ENCODE data around the gene CSGALNACT2.
"Not testable (repeated sequence)": the region's sequence is repeated elsewhere in the genome, so short reads cannot be mapped to it uniquely, and the experiment has no call there.

The CSGALNACT2 gene

DNA sequence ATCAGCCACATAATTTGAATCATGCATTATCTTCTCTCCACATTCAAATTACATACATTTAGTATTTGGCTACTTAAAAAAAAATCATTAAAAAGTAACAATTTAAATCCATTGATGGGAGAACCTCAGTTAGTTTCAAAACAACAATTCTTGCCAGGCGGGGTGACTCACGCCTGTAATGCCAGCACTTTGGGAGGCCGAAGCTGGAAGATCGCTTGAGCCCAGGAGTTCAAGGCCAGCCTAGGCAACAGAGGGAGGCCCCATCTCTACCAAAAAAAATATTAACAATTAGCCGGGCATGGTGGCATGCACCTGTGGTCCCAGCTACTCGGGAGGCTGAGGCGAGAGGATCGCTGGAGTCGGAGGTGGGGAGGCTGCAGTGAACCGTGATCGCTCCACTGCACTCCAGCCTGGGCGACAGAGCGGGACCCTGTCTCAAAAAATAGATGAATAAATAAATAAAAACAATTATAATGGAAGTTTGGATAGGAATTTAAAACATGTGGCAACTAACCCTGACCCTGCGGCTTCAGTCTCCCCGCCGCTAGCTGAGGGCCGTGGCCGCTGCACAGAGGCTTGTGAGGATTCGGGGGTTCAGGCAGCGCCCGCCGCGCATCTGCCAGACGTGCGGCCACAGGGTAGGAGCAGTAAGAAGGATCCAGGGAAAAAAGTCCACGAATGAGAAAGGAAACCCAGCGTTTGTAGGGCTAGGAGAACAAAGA lies 1.1 kb upstream of the CSGALNACT2 start:
- no peak for FAIRE-seq

DNA sequence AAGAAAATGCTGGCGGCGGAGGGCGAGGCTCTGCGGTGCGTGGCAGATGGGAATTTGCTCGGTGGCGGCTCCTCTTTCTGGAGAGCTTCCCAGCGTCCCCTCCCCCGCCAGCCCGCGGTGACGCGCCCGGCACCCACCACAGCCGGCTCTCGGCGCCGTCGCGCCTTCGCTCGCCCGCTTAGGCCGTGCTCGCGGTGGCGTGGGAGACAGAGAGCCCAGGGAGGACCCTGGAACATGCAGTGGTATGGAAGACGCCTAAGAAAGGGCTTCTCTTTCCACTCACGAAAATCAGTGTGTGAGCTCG lies 576 bp upstream of the CSGALNACT2 start:
- FAIRE-seq (no peak), DNase-seq (ENCODE audit: insufficient read length, low spot score) (no peak)

More for the DNA sequence above, 1.1 kb upstream of the CSGALNACT2 start:
- no peak for DNase-seq (ENCODE audit: insufficient read length, low spot score)

DNA sequence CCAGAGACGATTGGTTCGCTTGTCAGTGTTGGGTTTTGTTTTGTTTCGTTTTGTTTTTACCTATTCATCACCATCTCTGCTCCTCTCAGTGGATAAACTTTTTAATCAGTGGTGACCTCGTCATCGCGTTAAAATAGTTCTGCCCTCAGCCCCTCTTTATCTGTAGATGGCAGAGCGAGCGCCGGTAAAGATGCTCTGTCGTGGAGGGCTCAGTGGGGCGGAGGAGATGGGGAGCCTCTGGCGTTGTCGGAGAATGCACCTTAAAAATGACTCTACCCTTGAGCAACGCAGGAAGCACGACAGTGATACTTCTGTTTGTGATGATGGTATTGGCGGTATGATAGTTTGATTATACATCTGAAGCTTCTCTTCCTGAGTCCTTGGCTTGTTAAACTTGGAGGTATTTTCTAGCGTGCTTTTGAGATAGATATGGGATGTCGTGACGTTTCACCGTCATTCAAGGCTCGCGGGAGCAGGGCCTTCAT lies 554 bp downstream of the CSGALNACT2 start:
- FAIRE-seq = peak; percentile 70
- no peak for DNase-seq (ENCODE audit: insufficient read length, low spot score)

DNA sequence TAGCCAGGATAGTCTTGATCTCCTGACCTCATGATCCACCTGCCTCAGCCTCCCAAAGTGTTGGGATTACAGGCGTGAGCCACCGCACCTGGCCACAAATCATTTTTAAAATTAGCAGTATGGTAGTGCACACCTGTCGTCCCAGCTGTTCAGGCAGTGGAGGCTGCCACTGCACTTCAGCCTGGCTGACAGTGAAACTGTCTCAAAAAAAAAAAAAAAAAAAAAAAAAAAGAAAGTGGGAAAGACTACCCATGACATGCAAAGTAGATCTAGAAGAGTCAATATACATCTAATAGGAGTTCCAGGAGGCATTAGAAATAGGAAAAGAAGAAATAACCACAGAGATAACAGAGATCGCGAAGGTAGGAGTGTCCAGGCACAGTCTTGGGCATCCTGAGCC lies 3.2 kb downstream of the CSGALNACT2 start:
- FAIRE-seq (no peak), DNase-seq (ENCODE audit: insufficient read length, low spot score) (no peak)

DNA sequence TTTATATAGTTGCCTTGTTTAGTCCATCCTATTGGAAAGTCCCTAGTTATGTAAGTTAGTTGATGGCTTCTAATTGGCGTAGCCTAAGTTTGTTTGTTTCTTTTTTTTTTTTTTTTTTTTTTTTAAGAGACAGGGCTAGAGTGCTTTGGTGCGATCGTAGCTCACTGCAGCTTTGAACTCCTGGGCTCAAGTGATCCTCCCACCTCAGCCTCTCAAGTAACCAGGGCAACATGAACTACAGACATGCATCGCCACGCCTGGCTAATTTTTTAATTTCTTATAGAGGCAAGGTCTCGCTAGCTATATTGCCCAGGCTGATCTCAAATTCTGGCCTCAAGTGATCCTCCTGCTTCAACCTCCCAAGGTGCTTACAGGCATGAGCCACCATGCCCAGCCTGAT lies 7.1 kb downstream of the CSGALNACT2 start:
- DNase-seq (ENCODE audit: insufficient read length, low spot score) = no peak
- FAIRE-seq = peak; percentile 11

DNA sequence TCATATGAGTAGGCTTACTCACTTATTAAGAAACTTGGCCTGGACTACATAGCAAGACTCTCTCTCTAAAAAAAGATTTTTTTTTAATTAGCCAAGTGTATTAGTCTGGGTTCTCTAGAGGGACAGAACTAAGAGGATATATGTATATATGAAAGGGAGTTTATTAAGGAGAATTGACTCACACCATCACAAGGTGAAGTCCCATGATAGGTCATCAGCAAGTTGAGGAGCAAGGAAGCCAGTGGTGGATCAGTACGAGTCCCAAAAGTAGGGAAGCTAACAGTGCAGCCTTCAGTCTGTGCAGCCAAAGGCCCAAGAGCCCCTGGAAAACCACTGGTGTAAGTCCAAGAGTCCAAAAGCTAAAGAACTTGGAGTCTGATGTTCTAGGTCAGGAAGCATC lies 7.7 kb downstream of the CSGALNACT2 start:
- DNase-seq (ENCODE audit: insufficient read length, low spot score); FAIRE-seq: not testable (repeated sequence)

DNA sequence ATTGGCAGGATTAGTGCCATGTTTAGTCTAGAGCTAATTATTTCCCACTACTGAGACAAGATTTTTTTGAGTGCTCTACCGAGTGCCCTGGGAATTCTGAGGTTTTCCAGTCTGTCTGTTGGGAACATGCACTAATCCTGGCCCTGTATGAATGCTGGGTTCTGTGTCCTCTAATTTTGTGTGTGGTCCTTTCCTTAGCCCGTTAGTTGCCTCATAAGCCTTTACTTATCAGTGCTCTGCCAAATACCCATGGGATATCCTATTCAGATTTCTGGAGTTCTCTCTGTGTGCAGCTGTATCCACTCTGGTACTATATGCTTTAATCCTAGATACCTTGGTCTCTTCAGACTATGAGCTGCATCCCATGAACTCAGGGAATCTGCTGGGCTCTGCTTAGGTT lies 13.1 kb downstream of the CSGALNACT2 start:
- FAIRE-seq (no peak), DNase-seq (ENCODE audit: insufficient read length, low spot score) (no peak)

DNA sequence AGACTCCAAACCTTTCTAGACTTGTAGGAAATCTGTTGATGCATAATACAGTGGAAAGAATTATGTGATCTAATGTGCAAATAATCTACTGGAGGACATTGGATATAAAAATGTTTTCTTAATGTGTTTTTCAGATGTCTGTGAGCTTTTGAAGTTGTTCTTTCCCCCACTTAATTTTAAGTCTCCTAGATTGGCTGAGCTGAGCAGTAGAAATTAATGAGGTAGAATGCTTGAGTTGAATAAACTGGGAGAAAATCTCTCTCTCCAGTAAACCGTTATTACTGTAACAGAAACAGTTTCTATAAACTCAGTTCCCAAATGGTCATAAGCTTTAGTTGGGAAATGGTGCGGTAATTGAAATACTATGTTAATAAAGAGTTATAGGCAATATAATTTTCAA lies 15.7 kb downstream of the CSGALNACT2 start:
- DNase-seq (ENCODE audit: insufficient read length, low spot score) = no peak
- FAIRE-seq = no peak

DNA sequence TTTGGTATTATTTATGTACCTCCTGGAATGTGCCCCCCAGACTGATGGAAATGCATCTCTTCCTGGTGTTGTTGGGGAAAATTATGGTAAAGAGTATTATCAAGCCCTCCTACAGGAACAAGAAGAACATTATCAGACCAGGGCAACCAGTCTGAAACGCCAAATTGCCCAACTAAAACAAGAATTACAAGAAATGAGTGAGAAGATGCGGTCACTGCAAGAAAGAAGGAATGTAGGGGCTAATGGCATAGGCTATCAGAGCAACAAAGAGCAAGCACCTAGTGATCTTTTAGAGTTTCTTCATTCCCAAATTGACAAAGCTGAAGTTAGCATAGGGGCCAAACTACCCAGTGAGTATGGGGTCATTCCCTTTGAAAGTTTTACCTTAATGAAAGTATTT lies 17.0 kb downstream of the CSGALNACT2 start:
- DNase-seq (ENCODE audit: insufficient read length, low spot score) = no peak
- FAIRE-seq = no peak

DNA sequence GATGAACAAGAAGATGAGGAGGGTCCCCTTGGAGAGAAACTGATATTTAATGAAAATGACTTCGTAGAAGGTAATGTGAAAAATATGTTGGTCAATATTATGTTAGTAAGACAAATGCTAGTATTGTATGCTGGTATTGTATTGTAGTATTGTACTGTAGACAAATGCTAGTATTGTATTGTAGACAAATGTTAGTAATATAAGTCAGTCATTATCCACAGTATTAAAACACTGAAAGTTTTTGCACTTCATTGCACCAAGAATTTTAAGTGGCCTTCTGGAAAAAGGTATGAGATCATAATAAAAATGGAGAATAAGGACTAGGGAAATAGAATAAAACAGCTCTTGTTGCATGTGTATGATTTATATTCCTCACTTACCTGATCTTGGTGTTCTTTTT lies 17.5 kb downstream of the CSGALNACT2 start:
- FAIRE-seq (no peak), DNase-seq (ENCODE audit: insufficient read length, low spot score) (no peak)

DNA sequence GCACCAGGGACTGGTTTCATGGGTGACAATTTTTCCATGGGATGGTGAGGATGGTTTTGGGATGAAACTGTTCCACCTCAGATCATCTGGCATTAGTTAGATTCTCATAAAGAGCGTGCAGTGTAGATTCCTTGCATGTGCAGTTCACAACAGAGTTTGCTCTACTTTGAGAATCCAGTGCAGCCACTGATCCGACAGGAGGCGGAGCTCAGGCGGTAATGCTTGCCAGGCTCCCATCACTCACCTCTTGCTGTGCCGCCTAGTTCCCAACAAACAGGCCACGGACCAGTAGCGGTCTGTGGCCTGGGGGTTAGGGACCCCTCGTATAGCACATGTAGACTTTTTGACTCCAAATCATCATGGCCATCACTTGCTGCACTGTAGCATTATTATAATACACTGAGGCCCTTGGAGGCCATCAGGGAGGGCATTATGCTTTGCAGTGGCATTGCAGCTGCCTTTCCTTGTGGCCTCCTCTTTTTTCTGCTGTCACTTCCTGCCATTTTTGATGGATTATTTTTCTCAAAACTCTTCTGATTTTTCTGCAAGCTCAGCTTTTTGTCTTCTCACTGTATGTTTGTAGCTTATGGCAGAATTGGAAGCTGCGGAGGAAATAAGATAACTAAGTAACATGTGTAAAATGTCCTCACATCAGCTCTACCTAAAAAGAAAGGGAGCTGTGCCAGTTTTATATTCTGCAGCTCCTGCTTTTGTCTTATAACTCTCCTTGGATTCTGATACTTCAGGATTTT lies 18.5 kb downstream of the CSGALNACT2 start:
- FAIRE-seq (no peak), DNase-seq (ENCODE audit: insufficient read length, low spot score) (no peak)

DNA sequence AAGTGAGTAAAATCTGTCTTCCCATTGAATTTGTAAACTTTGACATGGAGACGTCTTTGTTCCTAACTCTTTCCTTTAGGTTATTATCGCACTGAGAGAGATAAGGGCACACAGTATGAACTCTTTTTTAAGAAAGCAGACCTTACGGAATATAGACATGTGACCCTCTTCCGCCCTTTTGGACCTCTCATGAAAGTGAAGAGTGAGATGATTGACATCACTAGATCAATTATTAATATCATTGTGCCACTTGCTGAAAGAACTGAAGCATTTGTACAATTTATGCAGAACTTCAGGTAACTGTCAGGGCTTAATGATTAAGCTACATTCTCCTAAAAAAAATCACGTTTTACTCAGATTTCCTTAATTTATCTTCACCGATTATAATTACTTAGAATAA lies 20.4 kb downstream of the CSGALNACT2 start:
- DNase-seq (ENCODE audit: insufficient read length, low spot score) (no peak), FAIRE-seq (peak; percentile 14)

DNA sequence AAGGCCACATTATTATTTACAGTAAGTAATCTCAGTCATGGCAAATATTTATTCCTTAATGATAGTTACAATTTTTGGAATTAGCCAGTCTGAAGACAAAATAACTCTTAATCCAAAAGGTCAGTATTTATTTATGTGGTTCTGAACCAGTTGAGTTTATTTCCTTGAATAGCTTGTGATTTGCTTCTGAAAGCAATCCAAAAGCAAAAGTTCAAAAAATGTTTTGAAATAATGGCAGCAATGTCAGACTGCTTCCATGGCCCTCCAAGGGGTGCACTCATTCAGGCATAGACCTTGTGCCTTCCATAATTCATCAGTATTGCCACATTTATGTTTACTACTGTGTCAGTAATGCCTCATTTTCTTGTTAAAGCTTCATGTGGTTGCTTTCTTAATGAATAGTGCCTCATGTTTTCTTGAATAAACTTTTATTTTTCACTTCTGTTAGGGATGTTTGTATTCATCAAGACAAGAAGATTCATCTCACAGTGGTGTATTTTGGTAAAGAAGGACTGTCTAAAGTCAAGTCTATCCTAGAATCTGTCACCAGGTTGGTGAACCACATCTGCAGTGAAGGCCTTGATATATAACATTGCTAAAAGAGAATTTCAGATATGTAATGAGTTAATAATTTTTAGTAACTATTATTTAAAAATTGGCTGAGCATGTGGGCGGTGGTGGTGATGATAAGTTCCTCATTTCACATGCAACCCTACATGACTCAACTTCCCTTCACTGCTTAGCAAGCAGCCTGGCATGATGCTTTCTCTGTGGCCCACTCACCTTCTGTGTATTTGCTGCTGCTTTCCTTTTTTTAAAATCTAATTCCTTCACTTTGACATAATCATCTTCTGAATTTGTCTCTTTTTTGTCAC lies 22.0 kb downstream of the CSGALNACT2 start:
- FAIRE-seq (peak; percentile 8), DNase-seq (ENCODE audit: insufficient read length, low spot score) (no peak)

DNA sequence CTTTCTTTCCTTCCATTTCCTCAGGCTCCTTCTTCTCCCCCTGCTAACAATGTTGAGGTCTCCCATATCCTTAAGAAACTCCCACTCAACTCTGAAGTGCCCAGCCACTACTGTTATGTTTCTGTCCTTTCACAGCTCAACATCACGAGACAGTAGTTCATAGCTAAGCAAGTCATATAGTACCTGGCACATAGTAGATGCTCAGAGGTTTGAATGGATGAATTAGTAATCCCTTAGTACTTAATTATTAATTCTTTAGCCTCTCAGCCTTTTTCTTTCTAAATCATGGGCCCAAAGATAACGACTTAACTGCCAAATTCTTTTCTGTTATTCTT lies 22.6 kb downstream of the CSGALNACT2 start:
- no peak for FAIRE-seq
- DNase-seq (ENCODE audit: insufficient read length, low spot score) = no peak

DNA sequence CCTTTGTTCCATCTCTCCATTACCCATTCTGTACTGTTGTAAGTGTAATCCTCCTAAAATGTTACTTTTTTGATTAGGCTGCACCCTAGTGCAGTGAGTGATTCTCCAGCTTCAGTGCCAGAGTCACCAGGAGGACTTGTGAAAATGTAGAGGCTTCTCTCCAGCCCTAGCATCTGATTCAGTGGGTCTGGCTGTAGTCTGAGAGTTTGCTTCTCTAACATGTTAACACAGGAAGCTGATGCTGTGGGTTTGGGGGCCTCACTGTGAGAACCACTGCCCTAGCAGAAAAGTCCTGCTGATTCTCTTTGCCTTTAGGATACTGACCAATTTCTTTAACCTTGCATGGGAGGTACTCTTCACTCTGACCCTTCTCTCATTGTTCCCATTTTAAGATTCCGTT lies 24.4 kb downstream of the CSGALNACT2 start:
- DNase-seq (ENCODE audit: insufficient read length, low spot score) = no peak
- no peak for FAIRE-seq

DNA sequence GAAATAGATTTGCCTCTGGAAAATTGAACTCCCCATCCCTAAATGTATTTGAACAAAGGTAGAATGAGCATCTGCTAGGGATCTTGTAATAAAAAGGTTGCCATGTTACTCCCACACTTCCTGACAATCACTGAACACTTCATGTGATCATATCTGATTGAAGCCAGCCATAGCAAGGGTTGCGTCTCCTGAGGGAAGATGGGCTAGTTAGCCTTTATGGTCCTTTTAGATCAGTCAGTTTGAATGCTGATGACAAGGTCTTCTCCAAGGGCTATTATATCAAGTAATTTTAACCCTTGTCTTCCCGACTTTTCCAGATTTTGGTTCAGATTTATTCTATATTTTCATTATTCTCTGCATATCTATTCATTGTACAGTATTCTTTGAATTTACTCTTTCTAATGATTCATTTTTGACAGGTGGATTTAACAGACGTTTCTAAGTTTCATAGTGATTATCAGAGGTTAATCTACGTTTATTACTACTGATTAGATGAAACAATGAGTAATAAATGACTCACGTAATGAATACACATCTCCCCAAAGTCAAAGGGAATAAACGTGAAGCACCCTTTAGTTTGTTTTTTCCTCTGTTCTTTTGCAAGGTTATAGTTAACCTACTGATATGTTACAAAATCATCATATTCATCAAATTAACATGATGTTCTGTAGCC lies 28.1 kb downstream of the CSGALNACT2 start:
- DNase-seq (ENCODE audit: insufficient read length, low spot score) (no peak), FAIRE-seq (peak; percentile 72)

DNA sequence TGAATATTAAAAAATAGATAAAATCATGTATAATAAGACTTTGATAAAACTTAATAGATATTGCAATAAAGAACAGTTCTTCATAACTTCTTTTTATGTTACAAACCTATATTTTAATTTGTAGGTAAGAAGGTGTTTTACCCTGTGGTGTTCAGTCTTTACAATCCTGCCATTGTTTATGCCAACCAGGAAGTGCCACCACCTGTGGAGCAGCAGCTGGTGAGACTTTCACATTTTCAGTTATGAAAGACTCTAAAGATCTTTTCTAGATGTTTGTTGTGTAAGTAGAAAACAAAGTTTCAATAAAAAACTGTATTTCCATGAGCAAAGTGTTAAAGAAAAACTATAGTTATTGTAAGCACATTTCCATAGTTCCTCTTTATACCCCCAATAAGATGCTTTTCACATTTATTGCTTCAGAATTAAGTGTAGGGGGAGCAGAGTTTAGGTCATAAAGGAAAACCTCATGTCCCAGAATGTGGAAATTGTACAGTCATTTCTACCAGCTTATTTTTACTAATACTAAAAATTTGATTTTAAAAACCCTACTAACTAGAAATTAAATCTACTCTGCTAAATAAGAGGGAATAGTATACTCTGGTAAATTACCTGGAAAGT lies 28.7 kb downstream of the CSGALNACT2 start:
- no peak for DNase-seq (ENCODE audit: insufficient read length, low spot score)
- FAIRE-seq = no peak

DNA sequence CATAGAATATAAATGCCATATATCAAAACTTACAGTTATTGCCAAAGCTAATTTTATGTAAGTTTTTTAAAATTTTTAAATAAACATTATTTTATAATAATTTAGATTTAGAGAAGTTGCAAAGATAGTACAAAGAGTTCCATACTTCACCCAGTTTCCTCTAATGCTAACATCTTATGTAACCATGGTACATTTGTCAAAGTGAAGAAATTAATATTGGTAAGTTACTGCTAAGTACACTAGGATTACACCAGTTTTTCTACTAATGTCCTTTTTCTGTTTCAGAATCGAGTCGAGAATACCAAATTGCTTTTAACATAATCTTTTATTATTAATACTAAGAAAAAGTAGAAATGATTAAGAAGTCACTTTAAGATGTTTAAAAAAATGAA lies 29.2 kb downstream of the CSGALNACT2 start:
- DNase-seq (ENCODE audit: insufficient read length, low spot score) = no peak
- FAIRE-seq = no peak

DNA sequence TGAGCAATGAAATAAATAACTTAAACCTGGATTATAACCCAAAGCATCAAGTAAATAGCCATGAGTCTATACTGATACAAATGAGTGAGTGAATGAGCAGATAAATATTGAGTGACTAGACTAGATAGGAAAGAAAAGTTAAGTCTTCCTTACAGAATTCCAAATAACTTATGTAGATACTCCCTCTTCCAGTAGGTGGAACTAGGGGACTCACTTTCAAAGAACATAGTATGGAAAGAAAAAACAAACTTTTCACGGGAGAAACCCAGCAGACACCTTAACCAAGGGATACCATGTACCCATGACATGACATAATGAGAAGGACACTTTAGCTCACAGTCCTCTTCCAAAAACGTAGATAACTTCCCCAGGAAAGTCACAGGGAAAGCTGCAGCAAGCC lies 32.2 kb downstream of the CSGALNACT2 start:
- FAIRE-seq = no peak
- no peak for DNase-seq (ENCODE audit: insufficient read length, low spot score)

DNA sequence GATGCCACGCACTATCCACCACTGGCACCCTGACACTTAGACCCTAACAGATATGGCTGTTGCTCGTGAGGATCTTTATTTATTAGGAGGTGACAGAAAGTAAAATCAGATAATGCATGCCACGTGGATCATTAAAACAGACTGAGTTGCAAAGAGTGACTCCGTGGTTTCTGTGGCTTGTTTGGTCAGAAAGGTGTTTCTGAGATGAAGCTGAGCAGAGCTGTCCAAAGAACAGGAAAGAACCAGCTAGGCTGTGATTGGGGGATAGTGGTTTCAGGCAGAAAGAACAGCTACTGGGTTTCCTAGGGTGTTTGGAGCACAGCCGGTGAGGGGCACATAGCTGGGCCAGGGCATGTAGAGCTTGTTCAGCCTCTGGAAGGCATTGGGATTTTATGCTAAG lies 34.4 kb downstream of the CSGALNACT2 start:
- DNase-seq (ENCODE audit: insufficient read length, low spot score) (no peak), FAIRE-seq (no peak)

DNA sequence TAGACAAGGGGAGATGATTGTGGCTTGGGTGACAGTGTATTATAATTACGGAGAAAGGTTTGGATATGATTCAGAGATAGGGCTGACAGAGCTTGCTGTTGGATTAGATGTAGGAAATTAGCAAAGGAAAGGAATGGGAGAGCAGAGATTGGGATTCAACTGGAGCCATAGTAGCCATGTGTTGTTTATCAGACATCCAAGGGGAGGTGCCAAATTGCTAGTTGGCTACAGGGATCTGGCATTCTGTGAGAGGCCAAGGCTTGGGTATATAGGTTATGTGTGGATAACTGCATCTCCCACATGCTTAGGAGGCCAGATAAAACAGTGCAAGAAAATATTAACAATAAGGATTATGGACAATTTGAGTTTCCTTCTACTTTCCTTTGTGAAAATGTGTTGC lies 34.9 kb downstream of the CSGALNACT2 start:
- DNase-seq (ENCODE audit: insufficient read length, low spot score) (no peak), FAIRE-seq (no peak)

Measured in GM19239 (cell line).